SU-DHL-6 (cell line): Measurements from ENCODE around the gene ING1.

Source experiments
- H2AFZ ChIP-seq: fragments of 200-600 bp; sonication (generic); 2 replicates; pipeline ENCODE4 v1.6.1; 2014; ENCODE audit warnings: low read depth, mild to moderate bottlenecking, moderate library complexity, mixed read lengths, antibody characterized with exemption, low read length; ENCODE audit not compliant: severe bottlenecking
- H3F3A ChIP-seq: fragments of 200-600 bp; shearing (Covaris generic); 2 replicates; pipeline ENCODE4 v1.6.0; 2016; ENCODE audit warnings: antibody characterized with exemption, mild to moderate bottlenecking; ENCODE audit not compliant: insufficient read depth
- H3K27ac ChIP-seq: fragments of 200-600 bp; sonication (generic); 2 replicates; pipeline ENCODE4 v1.5.1; 2016; ENCODE audit warnings: low read depth, mild to moderate bottlenecking, low read length, moderate library complexity, mixed read lengths
- H3K27me3 ChIP-seq: fragments of 200-600 bp; sonication (generic), shearing (Covaris generic); 2 replicates; pipeline ENCODE4 v1.6.0; 2014; ENCODE audit warnings: mild to moderate bottlenecking, low read length
- H3K36me3 ChIP-seq: fragments of 200-600 bp; sonication (generic); 2 replicates; pipeline ENCODE4 v1.6.1; 2014; ENCODE audit warnings: mild to moderate bottlenecking, low read length, mixed read lengths
- H3K4me2 ChIP-seq: fragments of 300-600, 200-600 bp; shearing (Covaris generic), sonication (generic); 2 replicates; pipeline ENCODE4 v1.6.0; 2014; ENCODE audit warnings: low read length, low read depth, mild to moderate bottlenecking; ENCODE audit not compliant: poor library complexity, severe bottlenecking
- H3K4me3 ChIP-seq: fragments of 200-600 bp; sonication (generic); 2 replicates; pipeline ENCODE4 v1.5.1; 2014; ENCODE audit warnings: antibody characterized with exemption, low read length, mild to moderate bottlenecking, mixed read lengths; ENCODE audit not compliant: insufficient read depth, poor library complexity, severe bottlenecking
- H3K79me2 ChIP-seq: fragments of 200-600 bp; sonication (generic); 2 replicates; pipeline ENCODE4 v1.6.1; 2014; ENCODE audit warnings: mild to moderate bottlenecking, low read length, moderate library complexity; ENCODE audit not compliant: insufficient read depth
- H3K9ac ChIP-seq: fragments of 200-600 bp; sonication (generic); 2 replicates; pipeline ENCODE4 v1.7.0; 2014; ENCODE audit warnings: mild to moderate bottlenecking, low read length
- H3K9me2 ChIP-seq: fragments of 200-600 bp; sonication (generic); replicated peaks from 2 replicates; pipeline ENCODE4 v1.6.1; 2014; ENCODE audit warnings: low read length; ENCODE audit not compliant: insufficient read depth
- H3K9me3 ChIP-seq: fragments of 200-600 bp; sonication (generic); 2 replicates; pipeline ENCODE4 v1.6.1; 2014; ENCODE audit warnings: low read length, mixed read lengths; ENCODE audit not compliant: insufficient read depth
- H4K20me1 ChIP-seq: fragments of 200-600 bp; sonication (generic); 2 replicates; pipeline ENCODE4 v1.6.1; 2014; ENCODE audit warnings: low read depth, mild to moderate bottlenecking, antibody characterized with exemption, low read length, moderate library complexity, mixed read lengths
- CTCF ChIP-seq: fragments of 200-600 bp; sonication (generic); IDR thresholded peaks from one replicate; pipeline ENCODE4 v1.5.1; 2017; ENCODE audit warnings: antibody characterized with exemption, mild to moderate bottlenecking, low read length, moderate library complexity; ENCODE audit not compliant: insufficient read depth, poor library complexity, severe bottlenecking
- EZH2phosphoT487 ChIP-seq: fragments of 200-600 bp; sonication (generic), shearing (Covaris generic); conservative IDR thresholded peaks from 2 replicates; pipeline ENCODE4 v1.6.1; 2018; ENCODE audit warnings: mild to moderate bottlenecking, antibody characterized with exemption, low read length, moderate library complexity, mixed read lengths

The ING1 gene

GRCh38 chr13:110681868-110682550 is 31.5 kb upstream of the ING1 start:
- H3K36me3 ChIP-seq: peaks cover 7% of the 10 kb centered on the region; the same call in 1 of the 2 replicates
- H3K9me3 ChIP-seq: no peaks in the 10 kb centered on the region
- no peak overlapping the region for H3K4me2 ChIP-seq
- no peak overlapping the region for H2AFZ ChIP-seq
- H3K4me3 ChIP-seq: no peak overlapping the region
- no peaks in the 10 kb centered on the region for H3K27me3 ChIP-seq
- H3F3A ChIP-seq: 0 out of 2 replicates have a peak, but pooled peaks cover 22% of the 10 kb centered on the region
- H3K9ac ChIP-seq: no peak overlapping the region
- TF ChIP-seq EZH2phosphoT487: no peak
- TF ChIP-seq CTCF: no peak
- no peak overlapping the region for H3K27ac ChIP-seq
- H3K9me2 ChIP-seq: no peaks in the 10 kb centered on the region
- H4K20me1 ChIP-seq: no peaks in the 10 kb centered on the region
- H3K79me2 ChIP-seq: no peaks in the 10 kb centered on the region

GRCh38 chr13:110682746-110683145 is 30.8 kb upstream of the ING1 start:
- Histone ChIP-seq H3K4me3 (no peak overlapping the region), H3K36me3 (peaks cover 7% of the 10 kb centered on the region; the same call in 1 of the 2 replicates), H3K9me2 (no peaks in the 10 kb centered on the region), H3K27me3 (no peaks in the 10 kb centered on the region), H3F3A (0 out of 2 replicates have a peak, but pooled peaks cover 22% of the 10 kb centered on the region), H3K9ac (no peak overlapping the region), H2AFZ (no peak overlapping the region), H3K79me2 (no peaks in the 10 kb centered on the region), H3K4me2 (no peak overlapping the region), H3K27ac (no peak overlapping the region), H3K9me3 (no peaks in the 10 kb centered on the region), H4K20me1 (no peaks in the 10 kb centered on the region)
- TF ChIP-seq EZH2phosphoT487: no peak
- TF ChIP-seq CTCF: no peak

GRCh38 chr13:110683203-110683883 is 30.2 kb upstream of the ING1 start:
- Histone ChIP-seq H3F3A (0 out of 2 replicates have a peak, but pooled peaks cover 17% of the 10 kb centered on the region), H4K20me1 (no peaks in the 10 kb centered on the region), H2AFZ (no peak overlapping the region), H3K27ac (no peak overlapping the region), H3K4me2 (no peak overlapping the region), H3K9me2 (no peaks in the 10 kb centered on the region), H3K9ac (no peak overlapping the region), H3K79me2 (no peaks in the 10 kb centered on the region), H3K27me3 (no peaks in the 10 kb centered on the region), H3K36me3 (peaks cover 7% of the 10 kb centered on the region; the same call in 1 of the 2 replicates), H3K9me3 (no peaks in the 10 kb centered on the region), H3K4me3 (no peak overlapping the region)
- TF ChIP-seq EZH2phosphoT487 (no peak), CTCF (peak; percentile 41)
